ENCODE data around the gene SART1.
"Not testable (repeated sequence)": the region's sequence is repeated elsewhere in the genome, so short reads cannot be mapped to it uniquely, and the experiment has no call there.

The SART1 gene

DNA sequence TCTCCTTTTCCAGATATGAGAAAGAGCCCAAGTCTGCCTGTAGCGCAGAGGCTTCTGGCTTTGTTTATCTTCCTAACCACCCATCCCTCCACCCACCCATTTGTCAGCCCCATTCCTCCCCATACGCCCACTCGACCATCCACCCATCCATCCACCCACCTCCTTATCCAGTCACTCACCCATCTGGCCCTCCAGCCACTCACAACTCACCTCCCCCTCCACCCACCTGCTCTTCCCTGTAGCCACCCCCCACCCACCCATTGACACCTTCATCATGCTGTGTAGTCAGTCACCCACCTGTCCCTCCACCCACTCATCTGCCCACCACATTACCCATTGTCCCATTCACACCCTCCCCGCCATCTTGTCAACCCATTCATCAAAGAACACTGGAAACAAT is 55.8 kb downstream of the SART1 start:
- DNase-seq (ENCODE audit: low read depth, low spot score) = no peak
- in situ Hi-C loops (cut with HindIII; ENCODE audit: low sequenced_read_pairs) = no loop called here
- TF ChIP-seq, protein P1, sequence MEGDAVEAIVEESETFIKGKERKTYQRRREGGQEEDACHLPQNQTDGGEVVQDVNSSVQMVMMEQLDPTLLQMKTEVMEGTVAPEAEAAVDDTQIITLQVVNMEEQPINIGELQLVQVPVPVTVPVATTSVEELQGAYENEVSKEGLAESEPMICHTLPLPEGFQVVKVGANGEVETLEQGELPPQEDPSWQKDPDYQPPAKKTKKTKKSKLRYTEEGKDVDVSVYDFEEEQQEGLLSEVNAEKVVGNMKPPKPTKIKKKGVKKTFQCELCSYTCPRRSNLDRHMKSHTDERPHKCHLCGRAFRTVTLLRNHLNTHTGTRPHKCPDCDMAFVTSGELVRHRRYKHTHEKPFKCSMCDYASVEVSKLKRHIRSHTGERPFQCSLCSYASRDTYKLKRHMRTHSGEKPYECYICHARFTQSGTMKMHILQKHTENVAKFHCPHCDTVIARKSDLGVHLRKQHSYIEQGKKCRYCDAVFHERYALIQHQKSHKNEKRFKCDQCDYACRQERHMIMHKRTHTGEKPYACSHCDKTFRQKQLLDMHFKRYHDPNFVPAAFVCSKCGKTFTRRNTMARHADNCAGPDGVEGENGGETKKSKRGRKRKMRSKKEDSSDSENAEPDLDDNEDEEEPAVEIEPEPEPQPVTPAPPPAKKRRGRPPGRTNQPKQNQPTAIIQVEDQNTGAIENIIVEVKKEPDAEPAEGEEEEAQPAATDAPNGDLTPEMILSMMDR (IDR thresholded peaks at IDR 0.05; ENCODE audit: low read depth, low read length) = no peak
- H3K4me3 ChIP-seq (ENCODE audit: low read depth, low read length) = no peak overlapping the region

DNA sequence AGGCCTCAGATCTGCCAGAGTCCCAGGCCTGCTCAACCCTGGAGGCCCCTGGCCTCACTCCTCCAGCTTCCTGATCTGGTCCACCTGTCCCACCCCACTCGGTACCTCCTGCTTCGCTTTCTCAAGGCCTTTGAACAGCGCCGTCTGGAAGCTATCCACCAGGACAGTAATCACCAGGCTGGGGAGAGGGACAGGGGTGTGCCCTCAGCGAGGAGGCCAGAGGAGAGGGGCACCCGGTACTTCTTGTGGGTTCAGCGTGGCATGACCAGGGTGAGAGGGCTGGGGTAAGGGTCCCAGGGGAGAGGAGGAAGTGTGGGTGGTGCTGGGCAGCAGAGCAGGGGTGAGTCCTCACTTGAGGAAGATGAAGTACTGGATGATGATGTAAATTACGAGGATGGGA is 58.7 kb downstream of the SART1 start:
- in situ Hi-C loops (cut with HindIII; ENCODE audit: low sequenced_read_pairs) = no loop called here
- TF ChIP-seq, protein P1 (IDR thresholded peaks at IDR 0.05; ENCODE audit: low read depth, low read length) = no peak
- DNase-seq (ENCODE audit: low read depth, low spot score) = no peak
- H3K4me3 ChIP-seq (ENCODE audit: low read depth, low read length) = no peak overlapping the region

DNA sequence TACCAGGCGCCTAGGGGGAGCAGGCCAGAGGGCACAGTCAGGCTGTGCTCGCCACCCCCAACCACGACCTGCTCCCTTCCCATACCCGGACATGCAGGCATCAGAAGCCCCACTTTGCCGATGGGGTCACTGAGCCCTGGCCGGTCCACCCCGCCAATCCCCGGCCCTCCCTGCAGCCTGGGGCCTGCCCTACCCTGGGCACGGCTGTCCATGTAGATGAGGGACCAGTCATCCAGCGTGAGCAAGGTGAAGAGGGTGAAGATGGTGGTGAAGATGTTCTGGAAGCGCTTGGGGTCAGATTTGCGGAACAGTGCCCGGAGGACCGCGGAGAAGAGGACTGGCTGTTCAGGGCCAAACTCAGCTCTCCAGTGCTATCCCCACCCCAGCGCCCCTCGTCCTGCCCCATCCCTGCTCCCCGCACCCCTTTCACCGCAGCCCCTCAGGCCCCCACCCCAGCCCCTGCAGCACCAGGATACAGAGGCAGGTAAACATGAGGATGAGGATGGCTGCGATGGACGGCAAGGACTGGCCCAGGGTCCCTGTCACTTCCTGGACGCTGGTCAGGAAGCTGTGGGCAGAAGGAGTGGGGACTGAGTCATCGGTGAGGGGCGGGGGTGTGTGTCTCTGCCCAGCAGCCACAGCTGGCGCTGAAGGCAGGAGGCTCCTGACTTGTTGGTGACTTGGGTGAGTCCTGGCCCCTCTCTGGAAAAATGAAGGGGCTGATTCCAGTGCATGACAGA is 59.3 kb downstream of the SART1 start:
- in situ Hi-C loops (cut with HindIII; ENCODE audit: low sequenced_read_pairs) = no loop called here
- DNase-seq (ENCODE audit: low read depth, low spot score) = peak; percentile 70
- H3K4me3 ChIP-seq (ENCODE audit: low read depth, low read length) = no peak overlapping the region
- TF ChIP-seq, protein P1 (IDR thresholded peaks at IDR 0.05; ENCODE audit: low read depth, low read length) = no peak

DNA sequence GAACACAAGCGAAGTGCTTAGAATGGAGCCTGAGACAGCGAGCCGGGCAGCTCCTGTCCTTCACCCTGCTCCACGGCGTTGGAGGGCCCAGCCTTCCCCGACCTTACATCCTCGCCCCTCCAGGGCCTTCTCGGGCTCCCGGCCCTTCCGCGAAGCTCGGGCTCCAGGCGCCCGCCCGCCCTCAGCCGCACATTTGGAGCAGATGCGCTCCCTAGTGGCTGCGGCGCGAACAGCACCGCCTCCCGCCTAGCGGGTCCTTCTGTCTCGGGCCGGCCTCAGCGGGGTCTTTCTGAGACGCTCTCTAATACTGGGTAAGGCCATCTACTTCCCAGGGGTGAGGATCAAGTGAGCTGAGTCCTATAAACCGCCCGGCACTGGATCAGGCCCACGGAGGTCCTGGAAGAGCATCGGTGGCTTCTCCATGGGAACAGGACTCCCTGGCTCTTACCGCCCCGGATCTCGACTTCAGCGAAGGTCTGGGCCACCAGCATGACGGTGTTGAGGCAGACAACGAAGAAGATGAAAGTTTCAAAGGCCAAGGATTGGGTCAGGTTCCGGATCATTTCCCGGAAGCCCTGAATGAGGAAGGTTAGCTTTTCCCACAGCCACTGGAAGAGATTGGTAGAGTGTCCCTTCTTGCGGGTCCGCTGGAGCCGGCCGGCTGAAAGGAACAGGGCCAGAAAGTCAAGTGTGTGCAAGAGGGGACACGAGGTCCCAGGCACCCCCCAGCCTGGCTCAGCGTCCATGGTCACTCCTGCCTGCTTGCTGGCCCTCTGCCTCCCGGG is 61.1 kb downstream of the SART1 start:
- H3K4me3 ChIP-seq (ENCODE audit: low read depth, low read length) = no peak overlapping the region
- TF ChIP-seq, protein P1 (IDR thresholded peaks at IDR 0.05; ENCODE audit: low read depth, low read length) = peak; percentile 96
- in situ Hi-C loops (cut with HindIII; ENCODE audit: low sequenced_read_pairs) = no loop called here
- peak; percentile 56 for DNase-seq (ENCODE audit: low read depth, low spot score)

DNA sequence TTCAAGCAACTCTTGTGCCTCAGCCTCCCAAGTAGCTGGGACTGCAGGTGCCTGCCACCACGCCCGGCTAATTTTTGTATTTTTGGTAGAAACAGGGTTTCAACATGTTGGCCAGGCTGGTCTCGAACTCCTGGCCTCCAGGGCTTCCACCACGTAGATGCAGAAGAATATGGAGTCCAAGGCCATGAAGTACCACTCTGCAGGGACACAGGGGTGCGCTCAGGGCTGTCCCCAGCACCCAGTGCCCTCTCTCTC is 61.6 kb downstream of the SART1 start:
- H3K4me3 ChIP-seq (ENCODE audit: low read depth, low read length); in situ Hi-C loops (cut with HindIII; ENCODE audit: low sequenced_read_pairs); DNase-seq (ENCODE audit: low read depth, low spot score): not testable (repeated sequence)

DNA sequence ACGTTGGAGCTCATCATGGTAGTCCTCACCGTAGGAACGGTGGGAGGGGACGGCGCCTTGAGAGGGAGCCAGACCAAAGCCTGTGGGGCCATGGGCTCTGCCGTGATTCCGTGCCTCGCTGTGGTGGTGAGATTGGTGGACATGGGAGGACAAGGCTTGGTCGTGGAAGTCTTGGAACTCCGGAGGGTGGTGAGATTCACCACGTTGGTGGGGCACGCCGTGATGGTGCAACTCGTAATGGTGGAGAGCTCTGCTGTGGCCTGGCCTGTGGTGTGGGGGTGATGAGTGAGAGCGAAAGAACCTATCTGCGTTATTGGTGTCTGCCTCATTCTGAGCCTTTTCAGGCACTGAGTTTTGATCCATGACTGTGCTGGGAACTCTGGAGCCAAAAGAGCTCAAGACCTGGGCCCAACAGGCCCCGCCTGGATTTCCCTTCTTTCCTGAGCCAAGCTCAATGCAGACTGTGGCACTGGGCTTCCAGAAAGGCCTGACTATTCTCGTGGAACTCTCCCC is 64.5 kb downstream of the SART1 start, which contains the start of gene CATSPER1:
Gene CATSPER1 (minus strand): TSS at position 463 of the 513 bp plus-strand sequence. CDS start 100 bp downstream, at position 363.
- no peak for DNase-seq (ENCODE audit: low read depth, low spot score)
- in situ Hi-C loops (cut with HindIII; ENCODE audit: low sequenced_read_pairs) = no loop called here
- no peak within 1 kb of the TSS for H3K4me3 ChIP-seq (ENCODE audit: low read depth, low read length)
- TF ChIP-seq, protein P1 (IDR thresholded peaks at IDR 0.05; ENCODE audit: low read depth, low read length) = no peak

Data from astrocyte of the spinal cord (primary cell).